A549 (cell line): ENCODE measurements around the gene NTNG2. TPM values are rescaled to one million over a fixed set of nuclear protein-coding genes. Genes with fewer than 3 reads are reported as not detected.

Source experiments
- ATAC-seq, 2 experiments: fragments of 200-7000 bp in 1 of 2; fragments of >200 bp in 1 of 2; cut with Nextera tagmentation in 1 of 2; cut with Tn5 transposase in 1 of 2; 3 replicates each; pipeline versions ENCODE4 v1.8.0 to v1.9.1; 2018 to 2020; ENCODE audit warnings: mild to moderate bottlenecking in 1 of 2, moderate library complexity in 1 of 2
- CTCF ChIA-PET: fragments of 300-600 bp; sonication (Branson Sonifier 250); formaldehyde crosslinking; extraction: SDS; loops from one replicate; lab custom pipeline; 2021; ENCODE audit warnings: antibody characterized with exemption, inconsistent platforms; lab: Yijun Ruan, JAX
- POLR2A ChIA-PET: fragments of 350-600 bp; formaldehyde crosslinking; extraction: SDS; loops from one replicate; lab custom pipeline; 2021; ENCODE audit warnings: antibody characterized with exemption, inconsistent platforms; lab: Yijun Ruan, JAX
- DNase-seq, 2 experiments: peaks; one replicate each; pipeline versions ENCODE4 v3.0.0 to v3.0.0-alpha.2; 2011 to 2016; ENCODE audit warnings: low read depth in 1 of 2, low spot score in 1 of 2
- FAIRE-seq: peaks from 2 replicates; lab custom pipeline; 2011; peaks lifted over from hg19 to GRCh38; lab: Jason Lieb, UNC
- H3K27ac ChIP-seq, 2 experiments: fragments of >200 bp; sonication (Bioruptor Twin); formaldehyde crosslinking; 3 replicates each; pipeline ENCODE4 v1.5.1; 2016 to 2017
- H3K4me1 ChIP-seq: fragments of >200 bp; sonication (Bioruptor Twin); formaldehyde crosslinking; 3 replicates; pipeline ENCODE4 v1.6.1; 2016
- H3K4me2 ChIP-seq: fragments of >200 bp; sonication (Bioruptor Twin); formaldehyde crosslinking; 3 replicates; pipeline ENCODE4 v1.6.1; 2016
- H3K4me3 ChIP-seq: fragments of >200 bp; sonication (Bioruptor Twin); formaldehyde crosslinking; 3 replicates; pipeline ENCODE4 v1.5.1; 2016
- H3K9me3 ChIP-seq: fragments of >200 bp; sonication (Bioruptor Twin); formaldehyde crosslinking; 3 replicates; pipeline ENCODE4 v1.6.1; 2016
- CBX8 ChIP-seq: fragments of 200-600 bp; sonication (generic); IDR thresholded peaks from 2 replicates; pipeline ENCODE4 v1.6.1; 2016
- CHD4 ChIP-seq: fragments of 200-600 bp; sonication (generic); IDR thresholded peaks from 2 replicates; pipeline ENCODE4 v1.6.1; 2016; ENCODE audit warnings: antibody characterized with exemption, mild to moderate bottlenecking, borderline replicate concordance
- EHF ChIP-seq: fragments of 250-450 bp; sonication (Bioruptor Pico); IDR thresholded peaks from 2 replicates; pipeline ENCODE4 v1.5.0; 2020; ENCODE audit warnings: mild to moderate bottlenecking
- EP300 ChIP-seq, 2 experiments: fragments of >200 bp; sonication (Bioruptor Twin); formaldehyde crosslinking; IDR thresholded peaks; 2 replicates in 1 of 2; 3 replicates in 1 of 2; pipeline ENCODE4 v1.6.1; 2016 to 2017
- HMGXB4 ChIP-seq: fragments of 250-450 bp; sonication (Bioruptor Pico); IDR thresholded peaks from 2 replicates; pipeline ENCODE4 v1.5.0; 2021; ENCODE audit warnings: mild to moderate bottlenecking, moderate library complexity, borderline replicate concordance
- KDM5A ChIP-seq: fragments of 200-600 bp; sonication (generic); IDR thresholded peaks from 2 replicates; pipeline ENCODE4 v1.6.1; 2016; ENCODE audit warnings: antibody characterized with exemption, mild to moderate bottlenecking
- MAZ ChIP-seq: fragments of 150-350 bp; IDR thresholded peaks from 2 replicates; pipeline ENCODE4 v1.6.1; 2014; ENCODE audit warnings: antibody characterized with exemption, low read depth, low read length, borderline replicate concordance
- NFE2L2 ChIP-seq: fragments of 150-350 bp; conservative IDR thresholded peaks from 2 replicates; pipeline ENCODE4 v1.6.1; 2014; ENCODE audit warnings: low read length
- NR3C1 ChIP-seq: fragments of >200 bp; sonication (Bioruptor Twin); formaldehyde crosslinking; IDR thresholded peaks from 3 replicates; pipeline ENCODE4 v1.6.1; 2017
- PBX3 ChIP-seq: IDR thresholded peaks from 2 replicates; pipeline ENCODE4 v1.6.1; 2012
- REST ChIP-seq: fragments of 200-600 bp; sonication (generic); IDR thresholded peaks from 2 replicates; pipeline ENCODE4 v1.6.1; 2016; ENCODE audit warnings: antibody characterized with exemption, mild to moderate bottlenecking, moderate library complexity
- RNF2 ChIP-seq: fragments of 200-600 bp; sonication (generic); IDR thresholded peaks from 2 replicates; pipeline ENCODE4 v1.6.1; 2016; ENCODE audit warnings: low read depth, mild to moderate bottlenecking, antibody characterized with exemption, moderate library complexity, borderline replicate concordance
- SREBF2 ChIP-seq: fragments of 450-650 bp; IDR thresholded peaks from 2 replicates; pipeline ENCODE4 v1.6.1; 2014; ENCODE audit warnings: mild to moderate bottlenecking, moderate library complexity
- whole genome bisulfite sequencing: methylation state at CpG from one replicate; pipeline ENCODE4 v1.1.6; 2017; ENCODE audit errors: missing lambda C conversion rate; 5-methylcytosine and 5-hydroxymethylcytosine counted together
- polyA plus RNA-seq, 4 experiments: library from polyadenylated mRNA; depleted of rRNA in 3 of 4; stranded (reverse); fragments of >200 nt; fragmentation: RNase III in 1 of 4; extraction: RNeasy Plus Mini Kit Qiagen cat#74134 plus additional on column Dnase treatment in 1 of 4; gene quantifications; 2 replicates in 3 of 4; 3 replicates in 1 of 4; pipeline ENCODE4 v1.2.3, GENCODE V29; 2011 to 2017

The NTNG2 gene
- polyA plus RNA-seq, 2 of the 4 experiments (the other 2 are of a cell fraction) = 0.52 to 1.0 TPM

- Histone ChIP-seq H3K4me2 (no peak overlapping the region), H3K9me3 (no peaks in the 10 kb centered on the region), H3K27ac (no peak overlapping the region), H3K4me1 (peaks cover 11% of the 10 kb centered on the region), H3K4me3 (no peak overlapping the region)
- WGBS = 65% methylated on average over 10 of the region's 10 CpGs
- ATAC-seq (no peak), DNase-seq (no peak), FAIRE-seq (no peak)
- ChIA-PET POLR2A (no interaction called here), CTCF (interaction anchor here (1.5 to 2.4 kb wide), 4 partner anchors 19 to 454 kb away, joined by 4 to 18 read pairs (median 12); no protein-coding TSS in a partner anchor)
- TF ChIP-seq REST = no peak
- no peak for TF ChIP-seq HMGXB4 (CRISPR knock-in tag)
- TF ChIP-seq CBX8 = no peak
- no peak for TF ChIP-seq NR3C1
Observed at GRCh38 chr9:132216861-132217619, 55.2 kb downstream of the NTNG2 start.

- WGBS = 51% methylated on average over 8 of the region's 8 CpGs
- no peak for TF ChIP-seq CHD4
- no peak for TF ChIP-seq PBX3
- no peak for TF ChIP-seq KDM5A
- TF ChIP-seq EHF = no peak
- TF ChIP-seq MAZ = no peak
- no peak for TF ChIP-seq EP300 (IDR thresholded peaks at IDR 0.05)
- no peak for TF ChIP-seq REST
- TF ChIP-seq SREBF2 = no peak
- TF ChIP-seq NFE2L2 = no peak
- no peak for TF ChIP-seq RNF2
- TF ChIP-seq HMGXB4 (CRISPR knock-in tag) = no peak
- H3K27ac ChIP-seq = no peak overlapping the region
- ChIA-PET CTCF (interaction anchor here (2.4 kb wide), 2 partner anchors 18 to 48 kb away, joined by 13 to 18 read pairs; no protein-coding TSS in a partner anchor), POLR2A (no interaction called here)
- FAIRE-seq (no peak), DNase-seq (no peak), ATAC-seq (no peak)
- H3K9me3 ChIP-seq = no peaks in the 10 kb centered on the region
- H3K4me1 ChIP-seq = peaks cover 11% of the 10 kb centered on the region
- H3K4me3 ChIP-seq = no peak overlapping the region
- H3K4me2 ChIP-seq = no peak overlapping the region
Observed at GRCh38 chr9:132218208-132218607, 56.4 kb downstream of the NTNG2 start.
